SK-N-DZ (cell line): ENCODE results near the gene DKK1.
"Not testable (repeated sequence)": the region's sequence is repeated elsewhere in the genome, so short reads cannot be mapped to it uniquely, and the experiment has no call there.

Experiments
- DNase-seq: peaks from one replicate; pipeline ENCODE4 v3.0.0-alpha.2; 2015; ENCODE audit warnings: low spot score

The DKK1 gene

GRCh38 chr10:52318136-52318701 lies 4.1 kb downstream of the DKK1 start:
- no peak for DNase-seq

GRCh38 chr10:52318822-52319464 lies 4.9 kb downstream of the DKK1 start:
- DNase-seq = no peak

- no peak for DNase-seq
Measured at GRCh38 chr10:52319926-52320325, 5.8 kb downstream of the DKK1 start.

- DNase-seq = no peak
Measured at GRCh38 chr10:52322323-52322722, 8.2 kb downstream of the DKK1 start.

GRCh38 chr10:52322936-52323335 lies 8.9 kb downstream of the DKK1 start:
- no peak for DNase-seq

GRCh38 chr10:52326382-52326781 lies 12.3 kb downstream of the DKK1 start:
- DNase-seq = no peak

- DNase-seq = no peak
Measured at GRCh38 chr10:52331638-52332364, 17.7 kb downstream of the DKK1 start.

- no peak for DNase-seq
Measured at GRCh38 chr10:52332815-52333214, 18.7 kb downstream of the DKK1 start.

GRCh38 chr10:52334595-52334994 lies 20.5 kb downstream of the DKK1 start:
- DNase-seq = no peak

GRCh38 chr10:52335665-52336064 lies 21.6 kb downstream of the DKK1 start:
- no peak for DNase-seq

GRCh38 chr10:52337225-52337624 lies 23.1 kb downstream of the DKK1 start:
- no peak for DNase-seq

GRCh38 chr10:52343439-52343838 lies 29.4 kb downstream of the DKK1 start:
- DNase-seq = no peak

- no peak for DNase-seq
Measured at GRCh38 chr10:52346394-52347326, 32.6 kb downstream of the DKK1 start.

- DNase-seq = no peak
Measured at GRCh38 chr10:52347327-52347667, 33.2 kb downstream of the DKK1 start.

- no peak for DNase-seq
Measured at GRCh38 chr10:52348037-52348564, 34.0 kb downstream of the DKK1 start.

GRCh38 chr10:52351914-52352330 lies 37.8 kb downstream of the DKK1 start:
- no peak for DNase-seq

GRCh38 chr10:52353205-52353604 lies 39.1 kb downstream of the DKK1 start:
- DNase-seq = no peak

GRCh38 chr10:52353960-52354394 lies 39.9 kb downstream of the DKK1 start:
- DNase-seq = no peak

- DNase-seq = no peak
Measured at GRCh38 chr10:52357971-52358370, 43.9 kb downstream of the DKK1 start.

- no peak for DNase-seq
Measured at GRCh38 chr10:52359441-52359840, 45.4 kb downstream of the DKK1 start.

- not testable (repeated sequence) for DNase-seq
Measured at GRCh38 chr10:52365547-52366432, 51.7 kb downstream of the DKK1 start.
